ENCODE results near the gene BLM.

BLM gene

DNA sequence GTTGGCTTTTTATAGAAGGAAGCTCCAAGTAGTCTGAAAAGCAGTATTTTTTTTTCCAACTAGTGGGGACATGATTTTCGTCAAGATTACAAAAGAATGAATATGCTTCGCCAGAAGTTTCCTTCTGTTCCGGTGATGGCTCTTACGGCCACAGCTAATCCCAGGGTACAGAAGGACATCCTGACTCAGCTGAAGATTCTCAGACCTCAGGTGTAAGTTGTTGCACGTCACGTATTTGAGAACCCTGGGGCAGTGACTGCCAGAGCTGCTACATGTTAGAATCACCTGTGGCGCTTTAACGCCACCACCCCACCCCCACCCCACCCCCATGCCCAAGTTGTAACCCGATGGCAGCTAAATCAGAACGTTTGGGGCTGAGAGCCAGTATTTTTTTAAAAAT lies 52.2 kb downstream of the BLM start:
- TF ChIP-seq, protein P1, sequence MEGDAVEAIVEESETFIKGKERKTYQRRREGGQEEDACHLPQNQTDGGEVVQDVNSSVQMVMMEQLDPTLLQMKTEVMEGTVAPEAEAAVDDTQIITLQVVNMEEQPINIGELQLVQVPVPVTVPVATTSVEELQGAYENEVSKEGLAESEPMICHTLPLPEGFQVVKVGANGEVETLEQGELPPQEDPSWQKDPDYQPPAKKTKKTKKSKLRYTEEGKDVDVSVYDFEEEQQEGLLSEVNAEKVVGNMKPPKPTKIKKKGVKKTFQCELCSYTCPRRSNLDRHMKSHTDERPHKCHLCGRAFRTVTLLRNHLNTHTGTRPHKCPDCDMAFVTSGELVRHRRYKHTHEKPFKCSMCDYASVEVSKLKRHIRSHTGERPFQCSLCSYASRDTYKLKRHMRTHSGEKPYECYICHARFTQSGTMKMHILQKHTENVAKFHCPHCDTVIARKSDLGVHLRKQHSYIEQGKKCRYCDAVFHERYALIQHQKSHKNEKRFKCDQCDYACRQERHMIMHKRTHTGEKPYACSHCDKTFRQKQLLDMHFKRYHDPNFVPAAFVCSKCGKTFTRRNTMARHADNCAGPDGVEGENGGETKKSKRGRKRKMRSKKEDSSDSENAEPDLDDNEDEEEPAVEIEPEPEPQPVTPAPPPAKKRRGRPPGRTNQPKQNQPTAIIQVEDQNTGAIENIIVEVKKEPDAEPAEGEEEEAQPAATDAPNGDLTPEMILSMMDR (IDR thresholded peaks at IDR 0.05; ENCODE audit: borderline replicate concordance, insufficient read depth, low read depth, low read length), result no peak
- no peak overlapping the region for H3K4me3 ChIP-seq (ENCODE audit: low read depth, low read length)

DNA sequence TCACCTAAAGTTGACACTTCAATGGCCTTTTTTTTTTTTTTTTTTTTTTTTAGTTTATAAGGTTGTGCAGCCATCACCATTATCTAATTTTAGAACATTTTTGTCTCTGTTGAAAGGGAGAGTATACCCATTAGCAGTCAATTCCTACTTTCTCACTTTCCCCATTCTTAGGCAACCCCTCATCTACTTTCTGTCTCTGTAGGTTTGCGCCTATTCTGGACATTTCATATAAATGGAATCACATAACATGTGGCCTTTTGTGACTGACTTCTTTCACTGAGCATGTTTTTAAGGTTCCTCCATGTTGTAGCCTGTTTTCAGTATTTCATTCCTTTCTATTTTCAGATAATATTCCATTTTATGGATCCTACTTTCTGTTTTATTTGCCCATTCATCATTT lies 56.3 kb downstream of the BLM start:
- TF ChIP-seq, protein P1 (IDR thresholded peaks at IDR 0.05; ENCODE audit: borderline replicate concordance, insufficient read depth, low read depth, low read length), result no peak
- no peak overlapping the region for H3K4me3 ChIP-seq (ENCODE audit: low read depth, low read length)

DNA sequence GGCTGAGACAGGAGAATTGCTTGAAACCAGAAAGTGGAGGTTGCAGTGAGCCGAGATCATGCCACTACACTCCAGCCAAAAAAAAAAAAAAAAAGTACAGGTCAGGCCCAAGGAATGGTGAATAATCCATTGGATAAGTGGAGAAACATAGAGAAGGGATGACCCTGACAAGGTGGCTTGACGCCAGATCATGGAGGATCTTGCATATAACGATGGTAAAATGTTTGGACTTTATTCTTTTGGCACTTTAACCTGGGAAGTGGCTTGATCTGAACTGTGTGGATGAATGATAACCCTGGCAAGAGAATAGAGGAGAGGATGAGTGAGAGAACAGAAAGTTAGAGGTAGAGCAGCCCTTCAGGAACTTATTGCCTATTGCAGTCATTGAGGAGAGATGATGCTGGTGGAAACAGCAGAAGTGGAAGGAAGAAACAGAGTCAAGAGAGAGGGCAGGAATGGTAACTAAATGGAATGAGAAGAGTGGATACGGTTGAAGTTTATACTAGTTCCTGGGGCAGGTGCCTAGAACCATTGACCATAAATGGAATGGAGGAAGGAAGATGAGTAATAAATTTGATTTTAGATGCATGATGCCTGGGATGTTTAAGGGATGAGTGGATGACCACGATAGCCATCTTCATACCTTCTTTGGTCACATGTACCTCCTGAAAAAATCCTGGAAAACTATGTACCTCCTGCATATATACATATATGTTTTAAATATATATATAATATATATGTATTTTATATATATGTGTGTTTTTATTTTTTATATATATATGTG lies 57.8 kb downstream of the BLM start:
- TF ChIP-seq, protein P1 (IDR thresholded peaks at IDR 0.05; ENCODE audit: borderline replicate concordance, insufficient read depth, low read depth, low read length), result no peak
- H3K4me3 ChIP-seq (ENCODE audit: low read depth, low read length), result no peak overlapping the region

DNA sequence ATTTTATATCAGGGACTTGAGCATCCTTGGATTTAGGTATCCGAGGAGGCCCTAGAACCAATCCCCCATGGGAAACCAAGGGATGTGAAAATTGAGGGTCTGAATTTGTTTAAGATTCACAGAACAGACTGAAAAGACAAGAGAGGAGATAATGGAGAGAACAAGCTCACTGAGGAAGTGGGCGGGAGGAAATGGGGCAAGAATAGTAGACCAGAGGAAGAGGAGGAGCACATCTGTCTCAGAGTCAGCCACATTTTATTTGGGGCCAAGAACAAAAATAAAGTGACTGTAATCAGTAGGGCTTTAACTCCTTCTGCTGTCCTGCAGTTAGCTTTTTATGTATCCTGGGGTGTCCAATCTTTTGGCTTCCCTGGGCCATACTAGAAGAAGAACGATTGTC lies 63.8 kb downstream of the BLM start:
- TF ChIP-seq, protein P1 (IDR thresholded peaks at IDR 0.05; ENCODE audit: borderline replicate concordance, insufficient read depth, low read depth, low read length), result no peak
- no peak overlapping the region for H3K4me3 ChIP-seq (ENCODE audit: low read depth, low read length)

DNA sequence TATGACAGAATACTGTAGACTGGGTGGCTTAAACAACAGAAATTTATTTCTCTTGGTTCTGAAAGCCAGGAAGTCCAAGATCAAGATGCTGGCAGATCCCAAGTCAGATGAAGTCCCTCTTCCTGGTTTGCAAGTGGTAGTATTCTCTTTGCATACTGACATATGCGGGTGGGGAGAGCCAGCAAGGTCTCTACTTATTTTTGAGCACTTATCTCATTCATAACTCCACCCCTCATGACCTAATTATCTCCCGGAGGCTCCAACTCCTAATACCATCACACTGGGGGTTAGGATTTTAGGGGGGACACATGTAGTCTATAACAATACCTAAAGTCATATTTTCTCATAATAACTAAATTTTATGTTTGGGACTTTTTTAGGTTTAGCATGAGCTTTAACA lies 65.3 kb downstream of the BLM start:
- TF ChIP-seq, protein P1 (IDR thresholded peaks at IDR 0.05; ENCODE audit: borderline replicate concordance, insufficient read depth, low read depth, low read length), result no peak
- H3K4me3 ChIP-seq (ENCODE audit: low read depth, low read length), result no peak overlapping the region

DNA sequence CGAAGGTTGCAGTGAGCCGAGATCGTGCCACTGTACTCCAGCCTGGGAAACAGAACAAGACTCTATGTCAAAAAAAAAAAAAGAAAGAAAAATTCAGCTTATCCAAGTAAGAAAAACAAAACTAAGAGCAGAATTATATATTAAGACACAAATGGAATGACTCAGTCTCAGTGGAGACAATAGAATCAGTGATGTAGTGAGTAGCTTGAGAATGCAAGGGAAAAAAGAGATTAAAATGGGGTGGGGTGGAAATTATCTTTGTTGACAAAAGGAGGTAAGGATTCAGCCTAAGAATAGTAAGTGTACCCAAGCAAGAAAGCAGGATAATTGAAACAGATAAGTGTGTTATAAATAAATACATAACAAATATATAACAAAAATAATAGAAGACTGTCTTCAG lies 70.7 kb downstream of the BLM start:
- TF ChIP-seq, protein P1 (IDR thresholded peaks at IDR 0.05; ENCODE audit: borderline replicate concordance, insufficient read depth, low read depth, low read length), result no peak
- no peak overlapping the region for H3K4me3 ChIP-seq (ENCODE audit: low read depth, low read length)

DNA sequence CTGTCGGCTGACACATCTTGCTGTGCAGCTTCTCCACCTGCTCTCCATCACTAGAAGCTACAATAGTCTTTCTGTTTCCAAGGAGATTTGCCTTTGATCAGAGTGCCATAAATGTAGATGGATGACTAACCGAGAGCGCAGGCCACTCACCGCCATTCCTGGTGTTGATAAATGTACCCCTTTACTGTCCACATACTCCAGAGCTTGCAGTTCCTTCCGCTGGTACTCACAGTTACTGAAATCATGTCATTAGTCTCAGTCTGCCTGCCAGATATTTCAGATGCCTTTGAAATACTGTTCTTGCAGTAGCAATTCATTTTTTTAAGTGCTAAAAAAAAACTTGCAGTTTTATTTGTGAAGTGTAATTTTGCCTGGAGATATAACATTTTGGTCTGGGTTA lies 72.3 kb downstream of the BLM start:
- H3K4me3 ChIP-seq (ENCODE audit: low read depth, low read length), result no peak overlapping the region
- TF ChIP-seq, protein P1 (IDR thresholded peaks at IDR 0.05; ENCODE audit: borderline replicate concordance, insufficient read depth, low read depth, low read length), result no peak

Data from GM12875 (cell line).